Endothelial cell of umbilical vein (primary cell): Measurements from ENCODE around the gene F5. TPM values are rescaled to one million over a fixed set of nuclear protein-coding genes. Genes with fewer than 3 reads are reported as not detected.

Source experiments
- BruUV-seq: library from RNA; stranded (reverse); fragments of 400-500 nt; replicated peaks from 2 replicates; lab custom pipeline; 2021; lab: Mats Ljungman, UMichigan
- CTCF ChIA-PET: fragments of 300-600, 350-600 bp; sonication (Branson Sonifier 250); formaldehyde crosslinking; loops from one replicate; lab custom pipeline; 2021; ENCODE audit warnings: antibody characterized with exemption, inconsistent platforms; lab: Charles Lee
- POLR2A ChIA-PET: fragments of 300-600, 350-600 bp; sonication (Branson Sonifier 250); formaldehyde crosslinking; loops from one replicate; lab custom pipeline; 2021; ENCODE audit warnings: antibody characterized with exemption, inconsistent platforms; lab: Charles Lee
- DNase-seq: peaks from one replicate; pipeline ENCODE4 v3.0.0-alpha.2; 2011; ENCODE audit warnings: low read depth, low spot score
- FAIRE-seq: peaks from 2 replicates; lab custom pipeline; 2011; peaks lifted over from hg19 to GRCh38; lab: Jason Lieb, UNC
- H2AFZ ChIP-seq: 2 replicates; pipeline ENCODE4 v1.6.0; 2012; ENCODE audit warnings: low read depth, low read length, control low read depth, inconsistent platforms
- H3K27ac ChIP-seq: 2 replicates; pipeline ENCODE4 v1.5.1; 2011; ENCODE audit warnings: low read depth, mild to moderate bottlenecking, control low read depth, low read length, moderate library complexity; ENCODE audit not compliant: insufficient read depth
- H3K27me3 ChIP-seq, 2 experiments: 2 replicates each; pipeline versions ENCODE4 v1.6.0 to v1.6.1; 2011; ENCODE audit warnings: low read length in 2 of 2, mixed read lengths in 1 of 2; ENCODE audit not compliant: control insufficient read depth in 2 of 2, insufficient read depth in 2 of 2
- H3K36me3 ChIP-seq, 2 experiments: 2 replicates in 1 of 2; 3 replicates in 1 of 2; pipeline ENCODE4 v1.5.1; 2011; ENCODE audit warnings: low read length in 2 of 2, mild to moderate bottlenecking in 1 of 2, moderate library complexity in 1 of 2; ENCODE audit not compliant: control insufficient read depth in 2 of 2, insufficient read depth in 2 of 2; ENCODE audit errors: extremely low read depth in 1 of 2
- H3K4me1 ChIP-seq: 3 replicates; pipeline ENCODE4 v1.5.1; 2011; ENCODE audit warnings: mild to moderate bottlenecking, low read length; ENCODE audit not compliant: control insufficient read depth, insufficient read depth; ENCODE audit errors: extremely low read depth
- H3K4me2 ChIP-seq: 2 replicates; pipeline ENCODE4 v1.6.1; 2011; ENCODE audit warnings: low read length, control low read depth, mixed read lengths; ENCODE audit not compliant: insufficient read depth
- H3K4me3 ChIP-seq, 3 experiments: fragments of 200-600 bp in 1 of 3; sonication (generic), shearing (Covaris generic) in 1 of 3; replicated peaks in 1 of 3; 2 replicates each; pipeline ENCODE4 v1.5.1; 2011 to 2016; ENCODE audit warnings: control low read depth in 3 of 3, low read length in 3 of 3, mild to moderate bottlenecking in 2 of 3, inconsistent platforms in 1 of 3, low read depth in 1 of 3, moderate library complexity in 1 of 3; ENCODE audit not compliant: insufficient read depth in 1 of 3
- H3K79me2 ChIP-seq: 2 replicates; pipeline ENCODE4 v1.6.0; 2012; ENCODE audit warnings: low read length, inconsistent platforms; ENCODE audit not compliant: control insufficient read depth, insufficient read depth
- H3K9ac ChIP-seq: replicated peaks from 2 replicates; pipeline ENCODE3; 2011; ENCODE audit warnings: low read length, control low read depth; ENCODE audit not compliant: insufficient read depth; ENCODE audit errors: extremely low read depth
- H3K9me1 ChIP-seq: replicated peaks from 3 replicates; pipeline ENCODE4 v1.6.0; 2011; ENCODE audit warnings: mild to moderate bottlenecking, low read length; ENCODE audit not compliant: control insufficient read depth, insufficient read depth; ENCODE audit errors: extremely low read depth
- H3K9me3 ChIP-seq: replicated peaks from 2 replicates; pipeline ENCODE4 v1.5.1; 2012; ENCODE audit warnings: low read length, inconsistent platforms; ENCODE audit not compliant: control insufficient read depth, insufficient read depth
- H4K20me1 ChIP-seq: replicated peaks from 2 replicates; pipeline ENCODE3; 2011; ENCODE audit warnings: mild to moderate bottlenecking, low read length; ENCODE audit not compliant: control insufficient read depth, insufficient read depth; ENCODE audit errors: extremely low read depth
- CTCF ChIP-seq, 2 donors: IDR thresholded peaks; 1 replicate in 1 of 2; 2 replicates in 1 of 2; pipeline ENCODE4 v1.5.1; 2011; ENCODE audit warnings: low read length in 2 of 2, mild to moderate bottlenecking in 2 of 2, moderate library complexity in 2 of 2, control low read depth in 1 of 2, inconsistent platforms in 1 of 2, low read depth in 1 of 2; ENCODE audit not compliant: insufficient read depth in 1 of 2; ENCODE audit errors: extremely low read depth in 1 of 2
- EZH2 ChIP-seq: IDR thresholded peaks from 2 replicates; pipeline ENCODE4 v1.6.1; 2012; ENCODE audit warnings: borderline replicate concordance, low read depth, mild to moderate bottlenecking, moderate library complexity, low read length, inconsistent platforms; ENCODE audit not compliant: severe bottlenecking
- FOS ChIP-seq: IDR thresholded peaks from 2 replicates; pipeline ENCODE4 v1.6.1; 2011; ENCODE audit warnings: mild to moderate bottlenecking, low read length, moderate library complexity, borderline replicate concordance; ENCODE audit not compliant: insufficient read depth
- GATA2 ChIP-seq: IDR thresholded peaks from 2 replicates; pipeline ENCODE4 v1.7.0; 2011; ENCODE audit warnings: low read depth, mild to moderate bottlenecking, moderate library complexity, mixed read lengths, low read length; ENCODE audit not compliant: insufficient read length, insufficient read depth
- JUN ChIP-seq: IDR thresholded peaks from 2 replicates; pipeline ENCODE4 v1.6.1; 2011; ENCODE audit warnings: borderline replicate concordance, low read depth; ENCODE audit not compliant: insufficient read length, insufficient read depth
- MAX ChIP-seq: IDR thresholded peaks from 2 replicates; pipeline ENCODE4 v1.6.1; 2011; ENCODE audit not compliant: insufficient read depth, insufficient read length
- POLR2A ChIP-seq: IDR thresholded peaks from 2 replicates; pipeline ENCODE4 v1.6.1; 2012; ENCODE audit warnings: low read depth, mild to moderate bottlenecking, control low read depth, low read length
- POLR2AphosphoS5 ChIP-seq: IDR thresholded peaks from 2 replicates; pipeline ENCODE4 v1.6.1; 2012; ENCODE audit warnings: low read depth, mild to moderate bottlenecking, control low read depth, low read length, moderate library complexity; ENCODE audit not compliant: insufficient read depth
- dilution Hi-C: fragments of 300-500 bp; cut with MboI; formaldehyde crosslinking; loops from one replicate; pipeline ENCODE4 v1.15.0; 2019; ENCODE audit warnings: low sequenced_read_pairs; ENCODE audit not compliant: extremely low pct_ligation_motif_present
- intact Hi-C: fragments of 100-400 bp; cut with micrococcal nuclease; formaldehyde crosslinking; loops from one replicate; pipeline ENCODE4 v1.10.0; 2022
- polyA plus RNA-seq, 4 experiments: library from polyadenylated mRNA; depleted of rRNA in 3 of 4; stranded (reverse) in 3 of 4; unstranded in 1 of 4; fragments of >200 nt; gene quantifications; 2 replicates each; pipeline versions ENCODE4 v1.2.1 to v1.2.3, GENCODE V29; 2011 to 2012; ENCODE audit warnings: missing spikeins in 1 of 4
- total RNA-seq: library from RNA; stranded (reverse); gene quantifications from 2 replicates; pipeline ENCODE4 v1.2.3, GENCODE V29; 2021

F5 gene
- total and polyA plus RNA-seq, 2 donors (not counting 3 experiments of a cell fraction or from before 2014, with no cell fraction given) = not detected

- no peak overlapping the region for H3K4me2 ChIP-seq
- CTCF ChIA-PET = interaction anchor here (1.1 to 3.5 kb wide), 2 partner anchors 77 to 865 kb away, joined by 4 to 23 read pairs; no protein-coding TSS in a partner anchor
Observed at GRCh38 chr1:169468982-169469381, 117.3 kb downstream of the F5 start.

GRCh38 chr1:169466259-169467230 is 119.7 kb downstream of the F5 start:
- no peaks in the 10 kb centered on the region for H4K20me1 ChIP-seq
- no peaks in the 10 kb centered on the region for H3K9me1 ChIP-seq
- no TSS peak for BruUV-seq
- peaks cover 0 to 2% of the 10 kb centered on the region in 2 experiments for H3K36me3 ChIP-seq
- H2AFZ ChIP-seq = no peak overlapping the region
- H3K4me2 ChIP-seq = no peak overlapping the region
- H3K27ac ChIP-seq = no peak overlapping the region
- POLR2A ChIA-PET = no interaction called here
- no peaks in the 10 kb centered on the region for H3K9me3 ChIP-seq
- CTCF ChIA-PET = interaction anchor here (0.7 to 5.0 kb wide), 8 partner anchors 16 to 862 kb away, joined by 3 to 73 read pairs (median 5); partner anchors contain the start of gene SLC19A2
- no peak overlapping the region for H3K9ac ChIP-seq
- DNase-seq = peak; percentile 59
- intact Hi-C loops (loop anchor here (1.0 to 5.0 kb wide), 2 partner anchors 80 to 246 kb away; partner anchors contain the start of gene SELL), dilution Hi-C loops (no loop called here)
- TF ChIP-seq POLR2AphosphoS5 (no peak), JUN (no peak), CTCF (IDR thresholded peaks at IDR 0.05; ENCODE audit: extremely low read depth in 1 of 2, insufficient read depth in 1 of 2, low read depth in 1 of 2, low read length in 2 of 2) (no peak), MAX (no peak), GATA2 (no peak), FOS (no peak), EZH2 (no peak)
- H3K4me3 ChIP-seq = no peak overlapping the region
- H3K27me3 ChIP-seq = no peaks in the 10 kb centered on the region
- FAIRE-seq = peak; percentile 68
- H3K4me1 ChIP-seq = no peaks in the 10 kb centered on the region
- H3K79me2 ChIP-seq = no peaks in the 10 kb centered on the region

More at GRCh38 chr1:169468982-169469381, 117.3 kb downstream of the F5 start:
- dilution Hi-C loops = no loop called here
- no peaks in the 10 kb centered on the region for H3K79me2 ChIP-seq
- H3K9ac ChIP-seq = no peak overlapping the region
- DNase-seq = no peak
- no peaks in the 10 kb centered on the region for H4K20me1 ChIP-seq
- intact Hi-C loops = loop anchor here (5.0 kb wide), 1 partner anchor 243 kb away; the partner anchor contains the start of gene SELL
- no peak for FAIRE-seq
- TF ChIP-seq JUN = peak; percentile 37
- TF ChIP-seq POLR2A = no peak
- peak; percentile 13 for TF ChIP-seq FOS
- no peak overlapping the region for H3K27ac ChIP-seq
- H3K27me3 ChIP-seq = no peaks in the 10 kb centered on the region
- no peaks in the 10 kb centered on the region for H3K9me1 ChIP-seq
- H3K36me3 ChIP-seq = peaks cover 0 to 2% of the 10 kb centered on the region in 2 experiments
- POLR2A ChIA-PET = no interaction called here
- no peaks in the 10 kb centered on the region for H3K9me3 ChIP-seq
- no peak overlapping the region for H2AFZ ChIP-seq
- H3K4me3 ChIP-seq = no peak overlapping the region
- no TSS peak for BruUV-seq
- no peaks in the 10 kb centered on the region for H3K4me1 ChIP-seq
